Head of caudate nucleus (tissue), 42 donors: ENCODE data around the gene DCBLD1.

Experiments used
- DNase-seq, 42 donors: peaks; one replicate each; pipeline versions ENCODE4 v3.0.0 to v3.0.0-alpha.2; 2020 to 2021; ENCODE audit warnings: mixed read lengths in 7 of 42
- intact Hi-C: fragments of 100-400 bp; cut with DNase I; formaldehyde crosslinking; loops from one replicate; pipeline ENCODE4 v1.15.0; 2022

The DCBLD1 gene

DNA sequence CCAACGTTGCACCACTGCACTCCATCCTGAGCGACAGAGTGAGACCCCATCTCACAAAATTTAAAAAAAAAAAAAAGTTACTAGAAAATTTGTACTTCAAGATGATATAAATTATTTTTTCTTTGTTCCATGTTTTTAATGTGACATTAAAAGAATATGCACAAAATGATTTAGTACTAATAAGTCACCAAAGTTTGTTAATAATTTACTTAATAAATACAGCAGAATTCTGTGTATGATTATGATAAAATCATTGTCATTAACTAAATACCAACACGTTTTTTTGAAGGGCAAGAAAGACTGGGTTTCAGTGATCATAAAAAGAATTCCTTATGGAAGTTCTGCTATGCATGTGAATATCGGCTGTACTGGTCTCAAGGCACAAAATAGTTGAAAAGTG lies 91.7 kb downstream of the DCBLD1 start:
- no peak for DNase-seq
- intact Hi-C loops, result no loop called here

GRCh38 chr6:117585647-117586046 lies 103.2 kb downstream of the DCBLD1 start:
- no peak for DNase-seq
- intact Hi-C loops, result no loop called here

DNA sequence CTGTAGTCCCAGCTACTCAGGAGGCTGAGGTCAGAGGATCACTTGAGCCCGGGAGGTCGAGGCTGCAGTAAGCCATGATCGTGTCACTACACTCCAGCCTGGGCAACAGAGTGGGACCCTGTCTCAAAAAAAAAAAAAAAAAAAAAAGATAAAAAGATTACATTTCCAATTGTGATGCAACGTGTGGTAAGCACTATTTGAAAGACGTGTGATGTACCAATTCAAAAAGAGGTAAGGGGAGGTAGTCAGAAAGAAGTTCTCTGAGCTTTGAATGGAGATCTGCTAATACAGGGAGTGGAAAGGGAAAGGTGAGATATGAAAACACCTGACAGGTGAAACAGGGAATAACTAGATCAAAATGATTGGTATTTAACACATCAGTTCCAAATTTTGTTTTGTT lies 108.0 kb downstream of the DCBLD1 start:
- no peak for DNase-seq
- intact Hi-C loops, result no loop called here

- intact Hi-C loops, result no loop called here
- DNase-seq, result no peak
These were observed 108.9 kb downstream of the DCBLD1 start for GRCh38 chr6:117591405-117591804.

DNA sequence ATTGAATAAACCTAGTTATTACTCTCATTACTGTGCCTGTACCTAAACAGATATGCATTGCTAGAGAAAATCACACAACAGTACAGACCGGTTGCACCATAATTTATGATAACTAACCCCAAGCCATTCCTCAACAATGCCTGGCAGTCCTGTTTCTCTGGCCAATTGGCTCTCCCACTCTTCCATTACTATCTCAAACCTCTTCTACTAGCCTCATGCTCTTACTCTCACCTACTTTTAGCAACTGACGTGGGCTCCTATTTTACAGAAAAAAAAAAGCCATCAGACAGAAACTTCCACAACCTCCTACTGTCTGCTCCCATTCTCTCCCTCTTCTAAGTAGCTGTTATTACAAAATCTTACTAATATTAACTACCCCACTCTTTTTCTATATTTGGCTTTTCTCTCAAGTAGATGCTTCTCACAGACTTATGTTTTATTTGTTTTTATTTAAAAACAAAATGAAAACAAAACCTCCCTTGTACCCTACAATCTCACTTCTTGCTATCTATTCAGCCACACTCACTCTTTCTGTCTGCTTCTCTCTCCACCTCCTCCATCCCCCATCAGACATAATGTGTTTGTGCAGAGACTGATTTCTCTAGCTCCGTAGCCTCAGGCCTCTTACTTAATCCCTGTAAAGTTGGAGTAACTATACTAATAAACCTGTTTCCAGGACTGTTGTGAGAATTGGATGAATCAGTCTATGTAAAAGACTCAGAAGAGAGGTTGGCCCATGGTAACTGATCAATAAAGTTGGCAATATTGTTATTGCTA lies 110.7 kb downstream of the DCBLD1 start:
- peak in 1 of 42 donors; percentile 7 for DNase-seq

DNA sequence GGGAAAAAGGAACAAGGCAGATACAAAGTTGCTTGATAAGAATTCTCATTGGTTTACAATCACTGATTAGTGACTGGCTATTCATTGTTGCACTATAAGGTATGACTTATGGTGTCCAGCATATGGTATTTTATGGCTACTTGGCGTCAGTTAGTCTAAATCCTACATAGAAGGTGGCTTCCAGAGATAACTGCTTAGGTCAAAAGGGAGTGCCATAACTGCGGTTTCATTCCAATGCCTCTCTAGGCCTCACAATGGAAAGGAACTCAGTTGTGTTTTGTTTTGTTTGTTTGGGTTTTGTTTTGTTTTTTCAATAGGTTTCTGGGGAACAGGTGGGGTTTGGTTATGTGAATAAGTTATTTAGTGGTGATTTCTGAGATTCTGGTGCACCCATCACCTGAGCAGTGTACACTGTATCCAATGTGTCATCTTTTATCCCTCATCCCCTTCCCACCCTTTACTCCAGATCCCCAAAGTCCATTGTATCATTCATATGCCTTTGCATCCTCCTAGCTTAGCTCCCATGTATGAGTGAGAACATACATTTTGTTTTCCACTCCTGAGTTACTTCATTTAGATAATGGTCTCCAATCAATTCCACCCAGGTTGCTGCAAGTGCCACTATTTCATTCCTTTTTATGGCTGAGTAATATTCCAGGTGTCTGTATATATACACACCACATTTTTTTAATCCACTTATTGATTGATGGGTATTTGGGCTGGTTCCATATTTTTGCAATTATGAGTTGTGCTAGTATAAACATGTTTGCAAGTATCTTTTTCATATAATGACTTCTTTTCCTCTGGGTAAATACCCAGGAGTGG lies 112.8 kb downstream of the DCBLD1 start:
- intact Hi-C loops, result no loop called here
- DNase-seq, result no peak

More for the DNA sequence above, 110.7 kb downstream of the DCBLD1 start:
- intact Hi-C loops, result no loop called here

GRCh38 chr6:117597755-117598154 lies 115.3 kb downstream of the DCBLD1 start:
- no peak for DNase-seq
- intact Hi-C loops, result no loop called here
